Measurements from ENCODE around the gene MRPL16.

The MRPL16 gene

GRCh38 chr11:59770319-59770718 is 40.3 kb downstream of the MRPL16 start:
- no peak for DNase-seq (ENCODE audit: low read depth)

- DNase-seq (ENCODE audit: low read depth): no peak
Measured at GRCh38 chr11:59769828-59770227, 40.8 kb downstream of the MRPL16 start.

DNA sequence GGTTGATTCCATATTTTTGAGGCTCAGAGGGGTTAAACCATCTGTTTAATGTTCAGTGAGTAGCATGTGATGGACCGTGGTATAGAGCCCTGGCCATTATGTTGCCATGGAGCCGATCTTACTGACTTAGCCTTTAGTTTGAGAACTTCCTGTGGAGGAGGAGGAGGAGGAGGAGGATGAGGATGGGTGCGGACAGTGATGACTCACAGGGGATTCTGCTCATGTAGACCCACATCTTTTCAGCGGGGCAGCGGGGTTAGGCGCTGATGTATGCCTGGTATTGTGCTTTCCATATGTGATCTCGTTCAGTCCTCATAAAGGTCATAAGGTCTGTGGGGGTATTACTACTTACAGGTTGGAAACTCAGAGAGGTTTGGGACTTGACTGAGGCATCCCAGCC is 41.5 kb downstream of the MRPL16 start:
- no peak for DNase-seq (ENCODE audit: low read depth)

DNA sequence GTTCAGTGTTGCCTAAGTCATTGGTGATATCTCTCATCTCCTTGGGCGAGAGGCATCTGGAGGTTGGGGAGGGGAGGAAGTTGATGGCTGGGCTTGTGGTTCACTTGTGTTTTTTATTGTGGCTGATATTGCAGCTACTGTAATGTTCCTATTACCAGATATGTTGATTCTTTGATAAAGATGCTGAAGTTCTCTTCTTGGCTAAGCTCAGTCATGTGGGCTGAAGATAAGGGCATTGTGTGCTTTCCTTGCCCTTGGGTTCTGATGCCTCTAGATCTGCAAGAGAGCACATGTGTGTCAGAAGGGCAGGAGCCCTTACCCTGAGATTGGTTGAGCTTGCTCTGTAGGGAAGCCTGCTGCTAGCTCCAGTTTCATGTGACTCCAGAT is 43.4 kb downstream of the MRPL16 start:
- DNase-seq (ENCODE audit: low read depth): no peak

GRCh38 chr11:59766542-59767224 is 43.9 kb downstream of the MRPL16 start:
- no peak for DNase-seq (ENCODE audit: low read depth)

- no peak for DNase-seq (ENCODE audit: low read depth)
Measured at GRCh38 chr11:59765068-59765735, 45.4 kb downstream of the MRPL16 start.

GRCh38 chr11:59761993-59762392 is 48.6 kb downstream of the MRPL16 start:
- no peak for DNase-seq (ENCODE audit: low read depth)

- DNase-seq (ENCODE audit: low read depth): no peak
Measured at GRCh38 chr11:59760771-59761170, 49.8 kb downstream of the MRPL16 start.

DNA sequence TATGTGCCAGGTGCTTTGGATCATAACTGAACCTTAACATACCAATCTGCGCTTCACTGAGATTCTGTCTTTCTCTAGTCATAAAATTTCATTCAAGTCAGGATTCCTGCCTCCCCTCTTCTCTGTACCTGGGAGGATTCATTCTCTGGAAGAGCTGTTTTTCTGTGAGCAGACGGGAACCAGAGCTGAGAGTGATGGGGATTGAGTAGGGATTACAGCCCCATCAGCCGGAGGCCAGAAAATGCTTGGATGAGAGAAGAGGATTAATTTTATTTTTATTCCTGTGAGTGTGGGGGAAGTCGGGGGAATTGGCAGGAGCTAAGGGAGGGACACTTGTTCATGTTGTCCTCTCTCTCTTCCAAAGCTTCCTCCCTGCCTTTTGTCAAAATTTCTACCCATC is 50.7 kb downstream of the MRPL16 start:
- no peak for DNase-seq (ENCODE audit: low read depth)

DNA sequence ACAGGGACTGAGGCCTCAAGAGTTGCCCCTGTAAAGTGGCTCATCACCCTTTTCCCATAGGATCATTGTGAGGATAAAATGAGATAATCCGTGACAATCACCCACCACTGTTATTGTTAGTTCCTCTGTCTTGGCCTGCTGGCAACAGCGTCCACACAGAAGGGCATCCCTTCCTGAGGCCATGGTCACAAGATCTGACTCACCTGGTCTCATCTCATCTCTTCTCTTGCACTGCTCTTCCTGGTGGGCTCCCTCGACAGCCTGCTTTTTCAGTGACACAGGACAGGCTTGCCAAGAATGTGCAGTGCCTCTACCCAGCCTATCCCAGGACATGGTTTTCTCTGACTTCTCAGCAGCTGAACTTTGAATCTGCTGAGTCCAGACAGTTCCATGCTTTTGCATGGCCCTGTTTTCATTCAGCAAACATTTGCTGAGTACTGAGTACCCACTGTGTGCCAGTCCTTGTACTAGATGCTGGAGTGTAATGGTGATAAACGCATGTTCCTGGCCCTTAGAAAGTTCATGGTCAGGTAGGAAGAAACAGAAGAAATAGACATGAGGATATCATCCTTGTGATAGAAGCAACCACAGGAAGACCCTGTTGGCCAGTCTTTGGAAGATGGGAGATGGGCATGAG is 52.1 kb downstream of the MRPL16 start:
- DNase-seq (ENCODE audit: low read depth): no peak

DNA sequence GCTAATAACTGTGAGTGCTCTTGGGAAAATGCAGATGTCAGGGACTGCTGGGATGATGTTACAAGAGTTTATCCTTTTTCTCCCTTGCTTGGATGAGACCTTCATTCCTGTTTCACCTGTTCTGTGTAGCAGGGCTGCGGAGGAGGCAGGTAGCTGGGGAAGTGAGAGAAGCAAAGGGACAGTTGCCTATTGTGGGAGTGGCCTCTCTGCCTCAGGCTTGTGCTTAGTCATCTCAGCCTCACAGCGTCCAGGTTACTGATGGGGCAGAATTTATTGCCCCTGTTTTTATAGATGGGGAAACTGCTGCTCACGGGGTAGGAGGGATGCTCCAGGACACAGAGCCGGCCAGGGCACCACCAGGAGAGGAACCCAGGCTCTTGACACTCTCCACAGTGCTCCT is 53.7 kb downstream of the MRPL16 start:
- DNase-seq (ENCODE audit: low read depth): no peak

DNA sequence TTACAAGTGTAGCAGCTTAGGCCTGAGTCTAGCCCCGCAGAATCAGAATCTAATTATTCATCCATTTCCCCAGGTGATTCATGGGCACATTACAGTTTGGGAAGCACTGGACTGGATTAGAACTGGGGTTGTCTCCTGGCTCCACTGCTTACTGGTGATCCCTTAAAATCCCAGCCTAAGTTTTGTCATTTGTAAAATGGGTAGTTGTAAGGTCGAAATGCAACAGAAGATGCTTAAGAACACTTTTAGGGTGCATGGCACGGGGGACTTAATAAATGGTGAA is 54.1 kb downstream of the MRPL16 start:
- DNase-seq (ENCODE audit: low read depth): no peak

Measured in fibroblast of gingiva (primary cell).